GM19099 (cell line): Measurements from ENCODE around the gene AK9.

Experiments used
- POLR2A ChIP-seq: IDR thresholded peaks from 3 replicates; pipeline ENCODE4 v1.6.1; 2011; ENCODE audit warnings: low read depth; ENCODE audit not compliant: insufficient read length; ENCODE audit errors: extremely low read depth

The AK9 gene

GRCh38 chr6:109660526-109661320 lies 30.3 kb downstream of the AK9 start:
- no peak for TF ChIP-seq POLR2A

DNA sequence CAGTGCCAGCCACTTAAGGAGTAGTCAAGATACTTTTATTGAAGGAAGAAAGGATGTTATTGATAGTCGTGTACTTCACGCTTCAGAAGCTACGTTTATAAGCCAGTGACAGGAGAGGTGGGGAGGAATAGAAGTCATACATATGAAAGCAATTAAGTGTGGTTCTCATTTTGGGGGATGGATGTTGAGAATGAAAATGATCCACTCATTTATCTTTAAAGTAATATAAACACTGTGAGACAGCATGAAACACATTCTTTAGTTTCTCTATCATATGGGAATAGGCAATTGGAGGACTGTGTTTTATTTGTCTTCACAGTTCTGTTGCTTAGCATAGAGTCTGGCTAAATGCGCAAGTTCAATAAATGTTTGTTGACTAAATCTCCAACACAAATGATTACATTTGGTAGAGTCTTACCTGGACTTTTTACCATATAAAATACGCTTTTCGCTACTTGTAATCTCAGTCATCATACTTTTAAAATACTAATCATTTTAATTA lies 35.2 kb downstream of the AK9 start:
- TF ChIP-seq POLR2A: no peak

- no peak for TF ChIP-seq POLR2A
These were observed 37.7 kb downstream of the AK9 start for GRCh38 chr6:109653264-109653663.

DNA sequence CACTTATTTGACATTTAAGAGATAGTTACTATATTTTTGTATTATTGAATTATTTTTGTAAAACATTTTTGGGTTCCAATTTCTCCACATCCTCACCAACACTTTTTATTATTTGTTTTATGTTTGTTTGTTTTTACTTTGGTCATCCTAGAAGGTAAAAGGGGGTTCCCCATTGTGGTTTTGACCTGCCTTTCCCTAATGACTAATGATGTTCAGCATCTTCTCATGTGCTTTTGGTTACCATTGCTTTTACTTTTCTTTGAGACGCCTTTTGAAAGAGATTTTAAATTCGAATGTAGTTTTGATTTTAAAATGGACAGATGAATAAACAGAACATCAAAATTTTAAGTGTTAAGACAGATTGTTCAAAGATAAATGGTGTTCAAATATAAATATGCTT lies 46.9 kb downstream of the AK9 start:
- TF ChIP-seq POLR2A: no peak

- no peak for TF ChIP-seq POLR2A
These were observed 58.6 kb downstream of the AK9 start for GRCh38 chr6:109632405-109632804.

- no peak for TF ChIP-seq POLR2A
These were observed 59.6 kb downstream of the AK9 start for GRCh38 chr6:109631403-109631802.

- no peak for TF ChIP-seq POLR2A
These were observed 62.6 kb downstream of the AK9 start for GRCh38 chr6:109628158-109629000.

DNA sequence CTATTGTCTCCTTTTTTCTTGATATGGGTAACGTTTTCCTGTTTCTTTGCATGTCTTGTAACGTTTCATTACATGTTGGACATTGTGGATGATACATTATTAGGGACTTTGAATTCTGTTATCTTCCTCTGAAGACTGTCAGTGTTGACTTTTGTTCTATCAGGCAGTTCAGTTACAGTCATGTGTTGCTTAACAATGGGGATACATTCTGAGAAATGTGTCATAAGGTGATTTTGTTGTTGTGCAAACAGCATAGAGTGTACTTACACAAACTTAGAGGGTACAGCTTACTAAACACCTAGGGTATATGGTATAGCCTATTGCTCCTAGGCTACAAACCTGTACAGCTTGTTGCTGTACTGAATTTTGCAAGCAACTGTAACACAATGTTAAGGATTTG lies 64.7 kb downstream of the AK9 start:
- TF ChIP-seq POLR2A: no peak

GRCh38 chr6:109625199-109625598 lies 65.8 kb downstream of the AK9 start:
- TF ChIP-seq POLR2A: no peak

DNA sequence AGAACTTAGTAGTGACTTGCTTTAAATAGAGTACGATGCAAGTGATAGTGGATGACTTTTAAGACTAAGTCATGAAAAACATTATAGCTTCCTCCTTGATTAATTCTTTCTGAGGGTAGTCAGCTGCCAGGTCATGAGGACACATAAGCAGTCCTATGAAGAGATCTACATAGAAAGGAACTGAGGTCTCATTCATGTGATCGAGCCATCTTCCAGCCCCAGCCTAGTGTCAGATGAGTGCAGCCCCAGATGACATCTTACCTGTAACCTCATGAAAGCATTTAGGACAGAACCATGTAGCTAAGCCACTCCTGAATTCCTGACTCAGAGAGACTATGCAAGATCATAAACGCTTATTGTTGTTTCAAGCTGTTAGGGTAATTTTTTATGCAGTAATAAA lies 67.7 kb downstream of the AK9 start:
- no peak for TF ChIP-seq POLR2A

- no peak for TF ChIP-seq POLR2A
These were observed 78.7 kb downstream of the AK9 start for GRCh38 chr6:109612268-109612667.

DNA sequence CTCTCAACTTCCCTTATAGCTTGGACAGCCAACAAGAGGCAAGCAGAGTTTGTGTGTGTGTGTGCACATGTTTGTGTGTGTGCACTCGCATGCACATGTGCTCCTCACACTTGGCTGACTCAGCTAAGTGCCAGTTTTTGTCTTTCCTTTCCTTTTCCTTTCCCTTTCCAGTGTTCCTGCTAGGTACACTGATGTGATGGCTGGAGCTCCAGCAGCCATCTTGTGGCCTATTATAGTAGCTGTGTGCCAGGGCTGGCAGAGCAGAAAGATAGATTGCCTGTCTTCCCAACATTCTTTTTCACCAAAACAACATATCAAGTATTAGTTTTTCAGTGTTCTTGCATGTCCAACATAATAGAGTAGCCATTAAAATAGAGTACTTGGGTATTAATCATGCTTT lies 79.5 kb downstream of the AK9 start:
- no peak for TF ChIP-seq POLR2A

DNA sequence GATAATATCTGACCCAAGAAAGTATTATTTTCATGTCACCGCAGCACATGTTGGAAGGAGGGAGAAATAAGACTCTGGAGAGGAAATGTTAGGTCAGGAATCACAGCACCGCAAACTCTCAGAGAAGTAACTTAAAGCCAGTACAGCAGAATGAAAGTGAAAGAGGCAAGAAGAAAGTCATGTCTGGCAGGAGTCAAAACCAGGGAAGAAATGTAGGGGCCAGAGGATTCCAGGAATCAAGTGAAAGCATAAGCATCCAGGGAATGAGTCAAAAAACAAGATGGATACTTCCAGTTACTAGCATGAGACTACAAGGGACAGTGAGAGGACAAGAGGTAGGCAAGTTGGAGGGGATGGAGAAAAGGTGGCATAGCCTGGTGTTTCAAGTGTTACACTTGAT lies 80.4 kb downstream of the AK9 start:
- no peak for TF ChIP-seq POLR2A

DNA sequence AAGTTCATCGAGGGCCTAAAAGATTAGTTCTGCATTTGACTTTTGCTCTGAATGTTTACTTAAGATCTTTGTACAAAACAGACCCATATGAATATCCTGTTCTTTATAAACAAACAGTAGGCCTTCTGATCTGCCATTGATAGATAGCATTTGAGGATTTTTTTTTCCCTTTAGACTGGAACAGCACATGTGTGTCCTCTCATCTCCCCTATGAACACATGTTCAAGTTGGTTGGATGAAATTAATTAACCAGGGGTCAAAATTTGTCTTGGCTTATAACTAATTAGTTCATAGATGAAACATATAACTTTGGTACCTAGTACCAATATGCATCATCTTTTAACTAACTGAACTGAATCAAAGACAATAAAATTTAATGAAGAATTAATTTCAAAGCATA lies 81.3 kb downstream of the AK9 start:
- TF ChIP-seq POLR2A: no peak

- TF ChIP-seq POLR2A: no peak
These were observed 84.6 kb downstream of the AK9 start for GRCh38 chr6:109606359-109606758.

GRCh38 chr6:109595998-109596397 lies 95.0 kb downstream of the AK9 start:
- no peak for TF ChIP-seq POLR2A

- TF ChIP-seq POLR2A: no peak
These were observed 110.5 kb downstream of the AK9 start for GRCh38 chr6:109580519-109580918.

- no peak for TF ChIP-seq POLR2A
These were observed 111.6 kb downstream of the AK9 start for GRCh38 chr6:109579361-109579760.
